Measurements from ENCODE around the gene TLCD2. TPM values are rescaled to one million over a fixed set of nuclear protein-coding genes. Genes with fewer than 3 reads are reported as not detected.
"Not testable (repeated sequence)": the region's sequence is repeated elsewhere in the genome, so short reads cannot be mapped to it uniquely, and the experiment has no call there.

Gene TLCD2
- total and polyA plus RNA-seq, 5 donors, result 1.5 to 6.1 (median 2.1) TPM

DNA sequence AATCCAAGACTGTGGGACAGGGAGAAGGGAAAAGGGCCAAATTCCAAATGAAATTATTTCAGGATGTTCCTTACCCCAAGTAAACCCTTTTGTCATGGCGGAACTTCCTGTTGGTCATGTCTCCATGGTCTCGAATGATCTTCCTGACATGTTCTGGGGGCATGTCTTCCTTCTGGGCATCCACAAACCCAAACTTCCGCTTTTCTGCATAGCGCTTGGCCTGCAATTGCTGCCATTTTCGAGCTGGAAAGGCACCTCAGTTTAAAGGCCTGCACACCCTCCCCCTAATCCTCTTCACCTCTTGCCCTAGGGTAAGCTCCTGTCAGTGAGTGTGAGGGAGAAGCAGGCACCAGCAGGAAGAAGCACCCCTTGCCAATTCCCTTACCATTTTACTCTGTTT is 26.7 kb downstream of the TLCD2 start:
- Histone ChIP-seq H3K9me3 (ENCODE audit: control insufficient read depth, low read length) (no peaks in the 10 kb centered on the region), H3K27ac (ENCODE audit: low read length) (peak overlapping the region; percentile 1), H3K4me3 (ENCODE audit: low read length) (peak overlapping the region; percentile 93), H3K4me1 (ENCODE audit: control insufficient read depth, insufficient read depth, low read length) (peaks cover 4% of the 10 kb centered on the region), H3K27me3 (ENCODE audit: control insufficient read depth, insufficient read depth) (no peaks in the 10 kb centered on the region)
- intact Hi-C loops (cut with DNase I), result no loop called here
- DNase-seq (no peak), ATAC-seq (no peak)
- WGBS, result 75% methylated on average over 5 of the region's 5 CpGs

- intact Hi-C loops (cut with DNase I), result loop anchor here in 2 of 4 donors (10.0 kb wide), 1 partner anchor 368 kb away; the partner anchor contains the start of gene OVCA2 (in 2 of the 2)
- no peaks in the 10 kb centered on the region for H3K27me3 ChIP-seq (ENCODE audit: control insufficient read depth, insufficient read depth)
- ATAC-seq, result no peak
- no peak overlapping the region for H3K4me3 ChIP-seq (ENCODE audit: low read length)
- no peak overlapping the region for H3K27ac ChIP-seq (ENCODE audit: low read length)
- no peak for DNase-seq
- WGBS, result 92% methylated on average over 13 of the region's 13 CpGs
- no peaks in the 10 kb centered on the region for H3K4me1 ChIP-seq (ENCODE audit: control insufficient read depth, insufficient read depth, low read length)
- no peaks in the 10 kb centered on the region for H3K9me3 ChIP-seq (ENCODE audit: control insufficient read depth, low read length)
Measured at GRCh38 chr17:1676401-1676800, 33.8 kb downstream of the TLCD2 start.

GRCh38 chr17:1673041-1673785 is 37.0 kb downstream of the TLCD2 start:
- ATAC-seq, result no peak
- no peak for DNase-seq
- Histone ChIP-seq H3K4me3 (ENCODE audit: low read length) (no peak overlapping the region), H3K27ac (ENCODE audit: low read length) (no peak overlapping the region), H3K27me3 (ENCODE audit: control insufficient read depth, insufficient read depth) (no peaks in the 10 kb centered on the region), H3K9me3 (ENCODE audit: control insufficient read depth, low read length) (no peaks in the 10 kb centered on the region), H3K4me1 (ENCODE audit: control insufficient read depth, insufficient read depth, low read length) (peaks cover 2% of the 10 kb centered on the region)
- WGBS, result 90% methylated on average over 26 of the region's 26 CpGs
- intact Hi-C loops (cut with DNase I), result loop anchor here in 2 of 4 donors (5.0 to 10.0 kb wide), 2 partner anchors 39 to 372 kb away; partner anchors contain the start of genes OVCA2 (in 2 of the 2) and TLCD2 (in 1 of the 2)

DNA sequence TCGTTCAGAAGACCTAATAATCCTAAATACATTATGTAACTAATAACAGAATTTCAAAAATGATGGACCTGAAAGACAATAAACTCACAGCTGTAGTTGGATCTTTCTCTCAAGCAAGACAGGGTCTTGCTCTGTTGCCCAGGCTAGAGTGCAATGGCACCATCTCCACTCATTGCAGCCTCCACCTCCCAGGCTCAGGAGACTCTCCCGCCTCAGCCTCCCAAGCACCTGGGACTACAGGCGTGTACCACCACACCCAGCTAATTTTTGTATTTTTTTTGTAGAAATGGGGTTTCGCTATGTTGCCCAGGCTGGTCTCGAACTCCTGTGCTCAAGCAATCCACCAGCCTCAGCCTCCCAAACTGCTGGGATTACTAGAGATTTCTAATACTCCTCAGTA is 46.2 kb downstream of the TLCD2 start:
- H3K9me3 ChIP-seq (ENCODE audit: control insufficient read depth, low read length); intact Hi-C loops (cut with DNase I); H3K4me3 ChIP-seq (ENCODE audit: low read length); DNase-seq; H3K4me1 ChIP-seq (ENCODE audit: control insufficient read depth, insufficient read depth, low read length); ATAC-seq; H3K27ac ChIP-seq (ENCODE audit: low read length); H3K27me3 ChIP-seq (ENCODE audit: control insufficient read depth, insufficient read depth): not testable (repeated sequence)
- 92% methylated on average over 5 of the region's 5 CpGs for WGBS

- H3K4me1 ChIP-seq (ENCODE audit: control insufficient read depth, insufficient read depth, low read length), result no peaks in the 10 kb centered on the region
- ATAC-seq, result no peak
- DNase-seq, result no peak
- H3K27ac ChIP-seq (ENCODE audit: low read length), result no peak overlapping the region
- no peak overlapping the region for H3K4me3 ChIP-seq (ENCODE audit: low read length)
- no peaks in the 10 kb centered on the region for H3K27me3 ChIP-seq (ENCODE audit: control insufficient read depth, insufficient read depth)
- 92% methylated on average over 12 of the region's 12 CpGs for WGBS
- intact Hi-C loops (cut with DNase I), result no loop called here
- H3K9me3 ChIP-seq (ENCODE audit: control insufficient read depth, low read length), result no peaks in the 10 kb centered on the region
Measured at GRCh38 chr17:1661045-1661444, 49.1 kb downstream of the TLCD2 start.

DNA sequence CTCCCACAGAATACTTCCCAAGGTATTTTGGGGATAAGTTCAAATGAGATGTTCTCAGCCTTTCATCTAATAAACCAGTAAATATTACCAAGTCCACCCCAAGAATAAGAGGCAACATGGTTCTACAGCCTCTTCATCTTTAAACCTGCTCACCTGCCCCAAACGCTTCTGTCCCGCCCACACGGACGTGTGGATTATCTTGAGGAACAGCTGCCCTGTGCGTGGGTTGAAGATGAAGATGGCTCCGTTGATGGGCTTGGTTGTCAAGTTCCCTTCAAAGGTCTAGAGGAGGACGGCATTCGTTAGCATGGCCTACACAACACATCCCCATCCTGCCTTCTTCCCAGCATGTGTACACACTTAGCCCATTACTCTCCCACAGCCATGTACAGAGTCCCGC is 52.1 kb downstream of the TLCD2 start:
- intact Hi-C loops (cut with DNase I), result loop anchor here in 1 of 4 donors (10.0 kb wide), 1 partner anchor 127 kb away; no protein-coding TSS in a partner anchor
- peak in 1 of 2 donors; percentile 10 for ATAC-seq
- no peak overlapping the region for H3K4me3 ChIP-seq (ENCODE audit: low read length)
- H3K27me3 ChIP-seq (ENCODE audit: control insufficient read depth, insufficient read depth), result no peaks in the 10 kb centered on the region
- H3K9me3 ChIP-seq (ENCODE audit: control insufficient read depth, low read length), result no peaks in the 10 kb centered on the region
- peak in 2 of 3 donors; percentile 10 to 19 for DNase-seq
- no peak overlapping the region for H3K27ac ChIP-seq (ENCODE audit: low read length)
- 90% methylated on average over 9 of the region's 9 CpGs for WGBS
- no peaks in the 10 kb centered on the region for H3K4me1 ChIP-seq (ENCODE audit: control insufficient read depth, insufficient read depth, low read length)

DNA sequence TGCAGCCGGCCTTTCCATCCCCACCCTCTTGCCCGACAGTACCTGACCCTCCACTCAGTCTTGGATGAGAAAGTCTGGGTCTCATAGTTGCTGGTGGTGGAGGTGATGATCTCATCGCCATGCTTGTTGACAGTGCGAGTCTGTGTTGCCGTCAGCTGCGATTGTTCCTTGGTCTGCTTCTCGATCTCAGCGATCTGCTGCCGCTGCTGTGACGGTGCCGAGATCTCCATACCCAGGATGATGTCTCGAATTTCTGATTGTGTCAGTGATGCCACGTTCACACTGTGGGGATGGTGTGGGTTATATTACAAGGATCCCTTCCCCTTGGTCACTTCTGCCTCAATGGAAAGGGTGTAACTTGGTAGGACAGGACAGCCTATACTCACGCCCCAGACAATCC is 56.4 kb downstream of the TLCD2 start:
- H3K4me3 ChIP-seq (ENCODE audit: low read length), result no peak overlapping the region
- H3K27ac ChIP-seq (ENCODE audit: low read length), result no peak overlapping the region
- DNase-seq (peak in 2 of 3 donors; percentile 25 to 34), ATAC-seq (no peak)
- peaks cover 2% of the 10 kb centered on the region for H3K4me1 ChIP-seq (ENCODE audit: control insufficient read depth, insufficient read depth, low read length)
- H3K27me3 ChIP-seq (ENCODE audit: control insufficient read depth, insufficient read depth), result no peaks in the 10 kb centered on the region
- 93% methylated on average over 14 of the region's 14 CpGs for WGBS
- H3K9me3 ChIP-seq (ENCODE audit: control insufficient read depth, low read length), result no peaks in the 10 kb centered on the region
- intact Hi-C loops (cut with DNase I), result loop anchor here in 1 of 4 donors (10.0 kb wide), 1 partner anchor 131 kb away; no protein-coding TSS in a partner anchor

DNA sequence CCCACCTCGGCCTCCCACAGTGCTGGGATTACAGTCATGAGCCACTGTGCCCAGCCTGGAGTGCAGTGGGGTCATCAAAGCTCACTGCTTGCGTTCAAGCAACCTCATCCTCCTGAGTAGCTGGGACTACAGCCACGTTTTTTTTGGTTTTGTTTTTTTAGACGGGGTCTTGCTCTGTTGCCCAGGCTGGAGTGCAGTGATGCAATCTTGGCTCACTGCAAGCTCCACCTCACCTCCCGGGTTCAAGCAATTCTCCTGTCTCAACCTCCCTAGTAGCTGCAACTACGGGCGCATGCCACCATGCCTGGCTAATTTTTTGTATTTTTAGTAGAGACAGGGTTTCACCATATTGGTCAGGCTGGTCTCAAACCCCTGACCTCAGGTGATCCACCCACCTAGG is 57.4 kb downstream of the TLCD2 start:
- H3K27ac ChIP-seq (ENCODE audit: low read length); H3K4me1 ChIP-seq (ENCODE audit: control insufficient read depth, insufficient read depth, low read length); ATAC-seq; H3K4me3 ChIP-seq (ENCODE audit: low read length); H3K9me3 ChIP-seq (ENCODE audit: control insufficient read depth, low read length); DNase-seq; H3K27me3 ChIP-seq (ENCODE audit: control insufficient read depth, insufficient read depth): not testable (repeated sequence)
- intact Hi-C loops (cut with DNase I), result loop anchor here in 1 of 4 donors (10.0 kb wide), 1 partner anchor 132 kb away; no protein-coding TSS in a partner anchor
- WGBS, result 89% methylated on average over 7 of the region's 7 CpGs

Other genes with a start within 250 kb of the TLCD2 start
- 100 to 1,000 TPM; 149 to 185 (median 180) TPM for gene MYO1C, start 217.7 kb downstream of the TLCD2 start, total RNA-seq
- 78.9 TPM for gene MYO1C, start 217.7 kb downstream of the TLCD2 start, polyA plus RNA-seq
- 10 to 100 TPM; 28.7 to 34.7 (median 32.4) TPM for gene INPP5K, start 193.8 kb downstream of the TLCD2 start, total RNA-seq
- gene INPP5K, start 193.8 kb downstream of the TLCD2 start, polyA plus RNA-seq, result 21.4 TPM
- gene PITPNA, start 147.6 kb downstream of the TLCD2 start, total RNA-seq, result 10 to 100 TPM; 46.5 to 63.5 (median 53.6) TPM
- 19.6 TPM for gene PITPNA, start 147.6 kb downstream of the TLCD2 start, polyA plus RNA-seq
- 1 to 10 TPM; 4.2 to 6.7 (median 5.6) TPM for gene SLC43A2, start 81.5 kb downstream of the TLCD2 start, total RNA-seq
- gene SLC43A2, start 81.5 kb downstream of the TLCD2 start, polyA plus RNA-seq, result 3.4 TPM
- gene SCARF1, start 64.6 kb downstream of the TLCD2 start, total RNA-seq, result 10 to 100 TPM in 3 of 4 donors, 1 to 10 TPM in 1; 9.9 to 15.6 (median 13.9) TPM
- 7.7 TPM for gene SCARF1, start 64.6 kb downstream of the TLCD2 start, polyA plus RNA-seq
- gene RILP, start 60.5 kb downstream of the TLCD2 start, total RNA-seq, result 10 to 100 TPM; 31.0 to 54.4 (median 48.1) TPM
- 75.1 TPM for gene RILP, start 60.5 kb downstream of the TLCD2 start, polyA plus RNA-seq
- gene PRPF8, start 25.5 kb downstream of the TLCD2 start, total RNA-seq, result 100 to 1,000 TPM; 134 to 187 (median 152) TPM
- gene PRPF8, start 25.5 kb downstream of the TLCD2 start, polyA plus RNA-seq, result 72.1 TPM
- 10 to 100 TPM in 3 of 4 donors, 1 to 10 TPM in 1; 9.2 to 11.2 (median 11.0) TPM for gene WDR81, start 14.3 kb upstream of the TLCD2 start, total RNA-seq
- 10.2 TPM for gene WDR81, start 14.3 kb upstream of the TLCD2 start, polyA plus RNA-seq
- gene SERPINF2, start 32.5 kb upstream of the TLCD2 start, total RNA-seq, result 1 to 10 TPM in 3 of 4 donors, under 1 TPM in 1; 0.45 to 2.1 (median 1.2) TPM
- gene SERPINF2, start 32.5 kb upstream of the TLCD2 start, polyA plus RNA-seq, result 1.1 TPM
- 100 to 1,000 TPM; 160 to 288 (median 264) TPM for gene SERPINF1, start 51.7 kb upstream of the TLCD2 start, total RNA-seq
- 215 TPM for gene SERPINF1, start 51.7 kb upstream of the TLCD2 start, polyA plus RNA-seq
- gene SMYD4, start 119.5 kb upstream of the TLCD2 start, total RNA-seq, result 10 to 100 TPM; 10.3 to 14.6 (median 11.4) TPM
- gene SMYD4, start 119.5 kb upstream of the TLCD2 start, polyA plus RNA-seq, result 6.5 TPM
- gene RPA1, start 119.6 kb upstream of the TLCD2 start, total RNA-seq, result 100 to 1,000 TPM in 1 of 4 donors, 10 to 100 TPM in 3; 68.1 to 103 (median 81.6) TPM
- 28.0 TPM for gene RPA1, start 119.6 kb upstream of the TLCD2 start, polyA plus RNA-seq